ENCODE data around the gene GNAI3.

GNAI3 gene

DNA sequence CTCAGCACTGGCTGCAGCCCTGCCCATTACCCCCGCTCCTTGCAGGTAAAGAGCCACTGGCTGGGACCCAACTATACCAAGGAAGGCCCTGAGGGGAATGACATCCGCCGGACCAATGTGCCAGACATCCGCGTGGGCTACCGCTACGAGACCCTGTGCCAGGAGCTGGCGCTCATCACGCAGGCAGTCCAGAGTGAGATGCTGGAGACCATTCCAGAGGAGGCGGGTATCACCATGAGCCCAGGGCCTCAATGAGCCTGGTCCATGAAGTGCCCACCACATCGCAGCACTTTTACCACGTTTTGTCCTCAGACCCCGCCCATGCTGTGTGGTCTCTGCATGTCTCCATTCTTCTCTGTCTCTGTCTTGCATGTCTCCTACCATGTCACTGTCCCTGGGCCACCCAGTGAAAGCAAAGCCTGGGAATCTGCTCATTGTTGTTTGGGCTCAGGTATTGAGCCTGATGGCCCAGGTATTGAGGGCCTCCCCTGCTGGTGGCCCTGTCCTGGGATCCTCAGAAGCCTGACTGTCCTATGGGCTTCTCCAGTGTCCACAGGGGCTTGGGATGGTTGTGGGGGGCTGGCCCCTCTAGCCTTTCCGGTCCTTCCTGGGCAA is 82.6 kb downstream of the GNAI3 start:
- Histone ChIP-seq H3K79me1 (replicated peaks; ENCODE audit: low read length, poor library complexity, severe bottlenecking) (peaks cover 39% of the 10 kb centered on the region), H3K4ac (ENCODE audit: low read depth in 1 of 2, low read length in 2 of 2) (no peak overlapping the region), H3K4me2 (ENCODE audit: low read length, poor library complexity, severe bottlenecking) (no peak overlapping the region), H3K23ac (ENCODE audit: low read length in 2 of 2) (no peak overlapping the region), H3K27me3 (ENCODE audit: control insufficient read depth in 1 of 2, insufficient read depth in 1 of 2, low read length in 2 of 2) (no peaks in the 10 kb centered on the region), H3K14ac (ENCODE audit: low read length in 2 of 2) (no peak overlapping the region), H2BK5ac (ENCODE audit: low read depth, low read length, poor library complexity, severe bottlenecking) (no peak overlapping the region), H3K4me3 (ENCODE audit: insufficient read depth in 1 of 2, low read depth in 1 of 2, low read length in 2 of 2) (no peak overlapping the region), H3K9ac (ENCODE audit: low read length) (no peak overlapping the region), H3K36me3 (ENCODE audit: control insufficient read depth in 1 of 2, insufficient read depth in 2 of 2, low read depth in 1 of 2, low read length in 2 of 2) (peaks cover 62 to 69% of the 10 kb centered on the region in 2 experiments), H2AFZ (ENCODE audit: low read depth, low read length) (no peak overlapping the region), H4K8ac (ENCODE audit: low read length) (no peak overlapping the region), H2AK5ac (ENCODE audit: low read length, severe bottlenecking) (no peak overlapping the region), H2BK120ac (ENCODE audit: low read depth, low read length) (no peak overlapping the region), H3K27ac (ENCODE audit: low read length, poor library complexity, severe bottlenecking) (no peak overlapping the region), H3K18ac (ENCODE audit: low read depth in 1 of 2, low read length in 2 of 2) (no peak overlapping the region), H3K4me1 (ENCODE audit: control insufficient read depth, insufficient read depth, low read depth, low read length) (peaks cover 37% of the 10 kb centered on the region), H2BK12ac (ENCODE audit: low read length in 2 of 2) (no peak overlapping the region), H4K91ac (ENCODE audit: low read length) (no peak overlapping the region), H3K9me3 (ENCODE audit: control insufficient read depth, low read length) (no peaks in the 10 kb centered on the region), H2BK15ac (ENCODE audit: low read depth, poor library complexity, severe bottlenecking) (no peak overlapping the region)
- DNase-seq = no peak
- 98% methylated on average over 14 of the region's 14 CpGs for WGBS

DNA sequence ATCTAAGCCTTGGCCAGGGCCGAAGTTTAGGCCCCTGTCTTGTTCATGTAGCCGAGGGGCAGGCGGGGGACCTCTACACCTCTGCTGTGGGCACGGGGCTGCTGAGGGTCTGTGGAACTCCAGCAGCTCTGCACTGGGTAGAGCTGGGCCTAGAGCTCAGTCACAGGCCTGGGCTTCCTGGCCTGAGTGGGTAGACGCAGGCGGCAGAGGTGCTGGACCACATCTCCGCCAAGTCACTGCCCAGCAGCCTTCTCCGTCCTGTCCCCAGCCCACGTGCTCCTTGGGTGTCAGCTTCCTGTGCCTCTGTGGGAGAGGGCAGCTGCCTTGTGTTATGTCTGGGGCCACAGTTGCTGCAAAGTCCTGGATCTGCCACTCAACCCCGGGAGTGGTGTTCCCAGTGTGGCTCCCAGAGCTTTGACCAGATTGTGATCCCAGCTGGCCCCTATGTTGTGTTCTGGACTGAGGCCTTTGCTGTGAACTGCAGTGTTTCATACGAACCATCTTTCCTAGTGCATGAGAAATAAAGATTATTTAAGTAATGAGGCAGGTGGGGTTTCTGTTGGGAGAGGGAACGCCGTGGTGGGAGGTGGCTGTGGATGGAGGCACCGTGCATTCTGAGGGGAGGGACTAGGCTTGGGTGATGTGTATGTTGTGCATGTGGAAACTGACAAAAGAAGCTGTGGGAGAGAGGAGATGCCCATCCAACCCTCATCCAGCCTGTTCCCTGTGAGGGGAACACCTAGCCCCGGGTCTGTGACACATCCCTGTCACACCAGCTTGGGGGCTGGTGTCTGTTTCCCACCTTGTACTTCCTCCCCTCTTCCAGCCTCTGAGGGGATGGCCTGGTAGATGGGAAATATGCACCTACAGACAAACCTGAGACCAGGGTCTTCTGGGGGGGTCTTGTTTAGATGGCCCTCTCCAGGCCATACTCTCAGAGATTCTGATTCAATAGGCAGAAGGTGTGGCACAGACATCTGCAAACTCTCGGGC is 83.4 kb downstream of the GNAI3 start:
- Histone ChIP-seq H2BK5ac (ENCODE audit: low read depth, low read length, poor library complexity, severe bottlenecking) (no peak overlapping the region), H2BK15ac (ENCODE audit: low read depth, poor library complexity, severe bottlenecking) (no peak overlapping the region), H2BK12ac (ENCODE audit: low read length in 2 of 2) (no peak overlapping the region), H2AFZ (ENCODE audit: low read depth, low read length) (no peak overlapping the region), H3K18ac (ENCODE audit: low read depth in 1 of 2, low read length in 2 of 2) (no peak overlapping the region), H3K4me3 (ENCODE audit: insufficient read depth in 1 of 2, low read depth in 1 of 2, low read length in 2 of 2) (no peak overlapping the region), H3K23ac (ENCODE audit: low read length in 2 of 2) (no peak overlapping the region), H3K79me1 (replicated peaks; ENCODE audit: low read length, poor library complexity, severe bottlenecking) (peaks cover 36% of the 10 kb centered on the region), H3K27ac (ENCODE audit: low read length, poor library complexity, severe bottlenecking) (no peak overlapping the region), H2AK5ac (ENCODE audit: low read length, severe bottlenecking) (no peak overlapping the region), H3K4me2 (ENCODE audit: low read length, poor library complexity, severe bottlenecking) (no peak overlapping the region), H3K36me3 (ENCODE audit: control insufficient read depth in 1 of 2, insufficient read depth in 2 of 2, low read depth in 1 of 2, low read length in 2 of 2) (peaks cover 54 to 61% of the 10 kb centered on the region in 2 experiments), H2BK120ac (ENCODE audit: low read depth, low read length) (no peak overlapping the region), H3K27me3 (ENCODE audit: control insufficient read depth in 1 of 2, insufficient read depth in 1 of 2, low read length in 2 of 2) (no peaks in the 10 kb centered on the region), H4K91ac (ENCODE audit: low read length) (no peak overlapping the region), H3K9ac (ENCODE audit: low read length) (no peak overlapping the region), H4K8ac (ENCODE audit: low read length) (no peak overlapping the region), H3K4ac (ENCODE audit: low read depth in 1 of 2, low read length in 2 of 2) (no peak overlapping the region), H3K14ac (ENCODE audit: low read length in 2 of 2) (no peak overlapping the region), H3K9me3 (ENCODE audit: control insufficient read depth, low read length) (no peaks in the 10 kb centered on the region), H3K4me1 (ENCODE audit: control insufficient read depth, insufficient read depth, low read depth, low read length) (peaks cover 39% of the 10 kb centered on the region)
- DNase-seq = no peak
- WGBS = 89% methylated on average over 15 of the region's 16 CpGs

DNA sequence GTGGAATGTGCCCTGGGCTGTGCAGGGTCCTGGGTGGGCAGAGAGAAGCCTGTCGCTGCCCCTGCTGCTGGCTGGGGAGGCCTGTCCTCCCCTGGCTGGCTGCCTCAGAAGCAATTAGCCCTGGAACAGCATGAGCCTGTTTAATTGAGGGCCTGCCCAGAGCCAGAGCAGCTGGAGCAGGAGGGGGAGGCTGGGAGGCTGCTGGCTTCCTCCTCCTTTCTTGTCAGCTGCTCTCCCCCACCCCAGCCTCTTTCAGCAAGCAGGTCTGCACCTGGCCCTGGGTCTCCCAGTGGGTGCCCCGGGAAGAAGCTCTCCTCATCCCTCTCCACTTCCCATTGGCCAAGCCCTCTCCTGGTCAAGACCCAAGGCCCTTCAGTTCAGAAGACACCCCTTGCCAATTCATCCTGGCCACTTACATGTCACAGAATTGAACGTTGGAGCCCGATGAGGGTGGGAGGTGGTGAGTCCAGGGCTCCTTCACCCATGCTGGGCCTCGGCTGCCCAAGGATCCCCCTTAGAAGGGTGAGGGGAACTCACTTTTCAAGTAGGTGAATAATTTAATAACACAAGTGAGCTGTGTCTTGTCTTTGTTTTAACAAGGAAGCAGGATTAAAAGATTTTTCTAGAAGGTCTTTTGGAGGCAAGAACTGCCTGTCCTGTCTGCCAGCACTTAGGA is 84.4 kb downstream of the GNAI3 start:
- peaks cover 44 to 51% of the 10 kb centered on the region in 2 experiments for H3K36me3 ChIP-seq (ENCODE audit: control insufficient read depth in 1 of 2, insufficient read depth in 2 of 2, low read depth in 1 of 2, low read length in 2 of 2)
- H3K4ac ChIP-seq (ENCODE audit: low read depth in 1 of 2, low read length in 2 of 2) = no peak overlapping the region
- H2AFZ ChIP-seq (ENCODE audit: low read depth, low read length) = no peak overlapping the region
- H4K8ac ChIP-seq (ENCODE audit: low read length) = no peak overlapping the region
- H3K4me1 ChIP-seq (ENCODE audit: control insufficient read depth, insufficient read depth, low read depth, low read length) = peaks cover 30% of the 10 kb centered on the region
- DNase-seq = no peak
- H3K14ac ChIP-seq (ENCODE audit: low read length in 2 of 2) = no peak overlapping the region
- no peak overlapping the region for H3K4me3 ChIP-seq (ENCODE audit: insufficient read depth in 1 of 2, low read depth in 1 of 2, low read length in 2 of 2)
- no peak overlapping the region for H2AK5ac ChIP-seq (ENCODE audit: low read length, severe bottlenecking)
- H2BK12ac ChIP-seq (ENCODE audit: low read length in 2 of 2) = no peak overlapping the region
- no peak overlapping the region for H2BK5ac ChIP-seq (ENCODE audit: low read depth, low read length, poor library complexity, severe bottlenecking)
- H3K27me3 ChIP-seq (ENCODE audit: control insufficient read depth in 1 of 2, insufficient read depth in 1 of 2, low read length in 2 of 2) = no peaks in the 10 kb centered on the region
- peaks cover 32% of the 10 kb centered on the region for H3K79me1 ChIP-seq (replicated peaks; ENCODE audit: low read length, poor library complexity, severe bottlenecking)
- H3K18ac ChIP-seq (ENCODE audit: low read depth in 1 of 2, low read length in 2 of 2) = no peak overlapping the region
- 93% methylated on average over 5 of the region's 5 CpGs for WGBS
- H3K9me3 ChIP-seq (ENCODE audit: control insufficient read depth, low read length) = no peaks in the 10 kb centered on the region
- H3K27ac ChIP-seq (ENCODE audit: low read length, poor library complexity, severe bottlenecking) = no peak overlapping the region
- H2BK120ac ChIP-seq (ENCODE audit: low read depth, low read length) = no peak overlapping the region
- no peak overlapping the region for H3K9ac ChIP-seq (ENCODE audit: low read length)
- H2BK15ac ChIP-seq (ENCODE audit: low read depth, poor library complexity, severe bottlenecking) = no peak overlapping the region
- H3K23ac ChIP-seq (ENCODE audit: low read length in 2 of 2) = no peak overlapping the region
- H4K91ac ChIP-seq (ENCODE audit: low read length) = no peak overlapping the region
- no peak overlapping the region for H3K4me2 ChIP-seq (ENCODE audit: low read length, poor library complexity, severe bottlenecking)

DNA sequence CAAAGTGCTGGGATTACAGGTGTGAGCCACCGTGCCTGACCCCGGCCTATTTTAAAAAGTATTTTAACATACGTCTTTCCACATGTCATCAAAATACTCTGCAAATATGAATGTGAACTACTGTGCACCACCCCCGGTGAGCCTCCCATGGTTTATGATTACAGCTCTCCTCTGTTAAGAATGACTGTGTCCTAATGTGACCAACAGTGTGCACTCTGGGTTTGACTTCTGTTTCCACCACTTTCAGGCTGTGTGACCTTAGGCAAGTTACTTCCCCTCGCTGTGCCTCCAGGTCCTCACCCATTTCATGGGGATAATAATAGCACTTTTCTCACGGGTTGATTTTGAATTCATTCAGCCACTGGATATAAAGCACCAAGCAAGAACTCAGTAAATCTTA is 85.9 kb downstream of the GNAI3 start:
- Histone ChIP-seq H3K14ac (ENCODE audit: low read length in 2 of 2) (no peak overlapping the region), H3K79me1 (replicated peaks; ENCODE audit: low read length, poor library complexity, severe bottlenecking) (peaks cover 32% of the 10 kb centered on the region), H3K18ac (ENCODE audit: low read depth in 1 of 2, low read length in 2 of 2) (no peak overlapping the region), H4K91ac (ENCODE audit: low read length) (no peak overlapping the region), H2BK5ac (ENCODE audit: low read depth, low read length, poor library complexity, severe bottlenecking) (no peak overlapping the region), H3K27me3 (ENCODE audit: control insufficient read depth in 1 of 2, insufficient read depth in 1 of 2, low read length in 2 of 2) (no peaks in the 10 kb centered on the region), H3K27ac (ENCODE audit: low read length, poor library complexity, severe bottlenecking) (no peak overlapping the region), H3K23ac (ENCODE audit: low read length in 2 of 2) (no peak overlapping the region), H3K4ac (ENCODE audit: low read depth in 1 of 2, low read length in 2 of 2) (no peak overlapping the region), H2BK12ac (ENCODE audit: low read length in 2 of 2) (no peak overlapping the region), H3K36me3 (ENCODE audit: control insufficient read depth in 1 of 2, insufficient read depth in 2 of 2, low read depth in 1 of 2, low read length in 2 of 2) (peaks cover 29 to 38% of the 10 kb centered on the region in 2 experiments), H3K9me3 (ENCODE audit: control insufficient read depth, low read length) (no peaks in the 10 kb centered on the region), H3K4me1 (ENCODE audit: control insufficient read depth, insufficient read depth, low read depth, low read length) (peaks cover 16% of the 10 kb centered on the region), H2BK15ac (ENCODE audit: low read depth, poor library complexity, severe bottlenecking) (no peak overlapping the region), H2BK120ac (ENCODE audit: low read depth, low read length) (no peak overlapping the region), H2AFZ (ENCODE audit: low read depth, low read length) (no peak overlapping the region), H3K4me2 (ENCODE audit: low read length, poor library complexity, severe bottlenecking) (no peak overlapping the region), H4K8ac (ENCODE audit: low read length) (no peak overlapping the region), H3K4me3 (ENCODE audit: insufficient read depth in 1 of 2, low read depth in 1 of 2, low read length in 2 of 2) (no peak overlapping the region), H2AK5ac (ENCODE audit: low read length, severe bottlenecking) (no peak overlapping the region), H3K9ac (ENCODE audit: low read length) (no peak overlapping the region)
- DNase-seq = no peak
- WGBS = 97% methylated on average over 6 of the region's 6 CpGs
